Stomach smooth muscle (tissue), 2 donors: Measurements from ENCODE around the gene PCTP.

Experiments
- H3K27ac ChIP-seq: one replicate; pipeline ENCODE4 v1.7.0; 2013; ENCODE audit warnings: mild to moderate bottlenecking, low read length, inconsistent platforms
- H3K27me3 ChIP-seq, 2 donors: one replicate each; pipeline ENCODE4 v1.7.0; 2013; ENCODE audit warnings: low read length in 2 of 2; ENCODE audit not compliant: insufficient read depth in 2 of 2, control insufficient read depth in 1 of 2
- H3K36me3 ChIP-seq, 2 donors: one replicate each; pipeline ENCODE4 v1.7.0; 2013; ENCODE audit warnings: low read length in 2 of 2; ENCODE audit not compliant: control insufficient read depth in 2 of 2, insufficient read depth in 2 of 2
- H3K4me1 ChIP-seq: one replicate; pipeline ENCODE4 v1.7.0; 2013; ENCODE audit warnings: low read length; ENCODE audit not compliant: control insufficient read depth, insufficient read depth
- H3K4me3 ChIP-seq, 2 donors: one replicate each; pipeline ENCODE4 v1.7.0; 2013; ENCODE audit warnings: low read length in 2 of 2
- H3K9ac ChIP-seq, 2 donors: one replicate each; pipeline ENCODE4 v1.7.0; 2013; ENCODE audit warnings: low read length in 2 of 2, mild to moderate bottlenecking in 1 of 2
- H3K9me3 ChIP-seq, 2 donors: one replicate each; pipeline ENCODE4 v1.7.0; 2013; ENCODE audit warnings: low read length in 2 of 2; ENCODE audit not compliant: control insufficient read depth in 2 of 2
- donor health status: healthy.
- donor health status: Pancreatic carcinoma.

The PCTP gene

GRCh38 chr17:55818451-55819375 lies 67.9 kb downstream of the PCTP start:
- Histone ChIP-seq H3K4me1 (peaks cover 6% of the 10 kb centered on the region), H3K9me3 (no peaks in the 10 kb centered on the region), H3K9ac (no peak overlapping the region), H3K27me3 (no peaks in the 10 kb centered on the region), H3K27ac (no peak overlapping the region), H3K36me3 (no peaks in the 10 kb centered on the region), H3K4me3 (no peak overlapping the region)

- H3K4me1 ChIP-seq: no peaks in the 10 kb centered on the region
- H3K27ac ChIP-seq: no peak overlapping the region
- no peaks in the 10 kb centered on the region for H3K9me3 ChIP-seq
- H3K4me3 ChIP-seq: no peak overlapping the region
- H3K27me3 ChIP-seq: no peaks in the 10 kb centered on the region
- no peak overlapping the region for H3K9ac ChIP-seq
- H3K36me3 ChIP-seq: no peaks in the 10 kb centered on the region
These were observed 69.8 kb downstream of the PCTP start for GRCh38 chr17:55820675-55821074.

GRCh38 chr17:55822028-55822427 lies 71.2 kb downstream of the PCTP start:
- H3K9me3 ChIP-seq: no peaks in the 10 kb centered on the region
- H3K4me1 ChIP-seq: no peaks in the 10 kb centered on the region
- no peak overlapping the region for H3K9ac ChIP-seq
- no peaks in the 10 kb centered on the region for H3K36me3 ChIP-seq
- no peak overlapping the region for H3K4me3 ChIP-seq
- H3K27me3 ChIP-seq: no peaks in the 10 kb centered on the region
- no peak overlapping the region for H3K27ac ChIP-seq

- Histone ChIP-seq H3K36me3 (no peaks in the 10 kb centered on the region), H3K9ac (no peak overlapping the region), H3K4me1 (no peaks in the 10 kb centered on the region), H3K9me3 (no peaks in the 10 kb centered on the region), H3K27me3 (no peaks in the 10 kb centered on the region), H3K4me3 (no peak overlapping the region), H3K27ac (no peak overlapping the region)
These were observed 74.4 kb downstream of the PCTP start for GRCh38 chr17:55825213-55825612.
